Measurements from ENCODE around the gene BTBD10.

Gene BTBD10

DNA sequence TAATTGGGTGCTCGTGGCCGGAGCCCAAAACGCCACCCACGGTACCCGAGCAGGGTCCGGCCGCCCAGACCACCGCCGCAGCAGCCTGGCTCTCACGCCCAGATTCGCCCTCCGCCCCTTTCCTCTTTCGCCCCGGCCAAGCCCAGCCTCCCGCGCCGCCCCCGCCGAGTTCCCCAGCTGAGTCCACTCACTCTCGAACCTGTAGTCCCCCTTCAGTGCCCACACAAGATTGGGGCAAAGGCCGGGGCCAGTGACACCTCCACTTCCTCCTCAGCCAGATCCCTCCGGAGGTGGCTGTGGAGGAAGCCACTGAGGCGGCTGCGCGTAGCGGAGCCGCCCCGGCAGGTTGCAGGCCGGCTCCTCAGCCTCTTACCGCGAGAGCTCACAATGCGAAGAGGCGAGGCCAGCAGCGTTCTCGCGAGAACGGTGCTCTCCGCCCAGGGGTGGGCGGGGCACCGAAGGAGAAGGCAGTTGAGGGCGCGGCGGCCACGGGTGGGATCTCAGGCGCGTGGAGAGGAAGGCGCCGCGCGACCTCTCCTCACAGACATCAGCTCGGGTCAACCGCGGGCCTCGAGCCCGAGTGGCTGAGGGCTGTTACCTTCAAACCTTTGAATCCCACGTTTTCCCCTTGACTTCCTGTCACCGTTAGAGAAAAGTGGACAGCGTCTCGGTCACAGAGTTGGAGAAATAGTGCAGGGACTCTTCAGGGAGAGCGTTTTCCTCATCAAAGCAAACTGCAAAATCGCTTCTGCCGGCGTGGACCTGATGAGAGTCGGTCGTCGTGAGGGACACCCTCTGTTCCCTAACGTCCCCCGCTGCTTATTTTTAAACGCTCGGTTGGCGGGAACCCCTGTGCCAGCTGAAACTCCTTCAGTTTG lies at the start of gene BTBD10:
TSS of gene BTBD10 (minus strand) at position 322 of the 878 bp plus-strand sequence. CDS start 18,098 bp downstream, outside the sequence.
- TF ChIP-seq, protein P1, sequence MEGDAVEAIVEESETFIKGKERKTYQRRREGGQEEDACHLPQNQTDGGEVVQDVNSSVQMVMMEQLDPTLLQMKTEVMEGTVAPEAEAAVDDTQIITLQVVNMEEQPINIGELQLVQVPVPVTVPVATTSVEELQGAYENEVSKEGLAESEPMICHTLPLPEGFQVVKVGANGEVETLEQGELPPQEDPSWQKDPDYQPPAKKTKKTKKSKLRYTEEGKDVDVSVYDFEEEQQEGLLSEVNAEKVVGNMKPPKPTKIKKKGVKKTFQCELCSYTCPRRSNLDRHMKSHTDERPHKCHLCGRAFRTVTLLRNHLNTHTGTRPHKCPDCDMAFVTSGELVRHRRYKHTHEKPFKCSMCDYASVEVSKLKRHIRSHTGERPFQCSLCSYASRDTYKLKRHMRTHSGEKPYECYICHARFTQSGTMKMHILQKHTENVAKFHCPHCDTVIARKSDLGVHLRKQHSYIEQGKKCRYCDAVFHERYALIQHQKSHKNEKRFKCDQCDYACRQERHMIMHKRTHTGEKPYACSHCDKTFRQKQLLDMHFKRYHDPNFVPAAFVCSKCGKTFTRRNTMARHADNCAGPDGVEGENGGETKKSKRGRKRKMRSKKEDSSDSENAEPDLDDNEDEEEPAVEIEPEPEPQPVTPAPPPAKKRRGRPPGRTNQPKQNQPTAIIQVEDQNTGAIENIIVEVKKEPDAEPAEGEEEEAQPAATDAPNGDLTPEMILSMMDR (IDR thresholded peaks at IDR 0.05; ENCODE audit: low read depth, low read length): no peak
- peak within 1 kb of the TSS; percentile 87 to 92 for H3K4me3 ChIP-seq (replicated peaks in 1 of 2; ENCODE audit: low read depth in 2 of 2, low read length in 2 of 2)
- peak; percentile 95 for DNase-seq (ENCODE audit: low read depth in 2 of 2)

GRCh38 chr11:13503393-13503792 lies 40.4 kb upstream of the BTBD10 start:
- TF ChIP-seq, protein P1 (IDR thresholded peaks at IDR 0.05; ENCODE audit: low read depth, low read length): no peak
- no peak overlapping the region for H3K4me3 ChIP-seq (replicated peaks in 1 of 2; ENCODE audit: low read depth in 2 of 2, low read length in 2 of 2)
- DNase-seq (ENCODE audit: low read depth in 2 of 2): no peak

DNA sequence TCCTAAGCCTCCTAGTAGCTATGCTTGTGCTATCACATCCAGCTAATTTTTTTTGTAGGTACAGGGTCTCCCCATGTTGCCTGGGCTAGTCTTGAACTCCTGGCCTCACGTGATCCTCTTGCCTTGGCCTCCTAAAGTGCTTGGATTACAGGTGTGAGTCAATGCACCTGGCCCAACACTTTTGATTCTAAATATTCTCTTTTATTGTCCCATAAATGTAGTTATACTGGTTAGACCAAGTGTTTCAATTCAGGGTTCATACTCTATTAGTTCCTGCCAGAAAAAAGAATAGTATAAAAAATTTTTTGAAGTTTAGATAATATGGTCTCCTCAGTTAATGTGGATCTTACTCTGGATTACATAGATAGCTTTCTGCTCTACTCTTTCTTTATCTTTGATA lies 39.5 kb upstream of the BTBD10 start:
- H3K4me3 ChIP-seq (replicated peaks in 1 of 2; ENCODE audit: low read depth in 2 of 2, low read length in 2 of 2): no peak overlapping the region
- no peak for DNase-seq (ENCODE audit: low read depth in 2 of 2)
- TF ChIP-seq, protein P1 (IDR thresholded peaks at IDR 0.05; ENCODE audit: low read depth, low read length): no peak

DNA sequence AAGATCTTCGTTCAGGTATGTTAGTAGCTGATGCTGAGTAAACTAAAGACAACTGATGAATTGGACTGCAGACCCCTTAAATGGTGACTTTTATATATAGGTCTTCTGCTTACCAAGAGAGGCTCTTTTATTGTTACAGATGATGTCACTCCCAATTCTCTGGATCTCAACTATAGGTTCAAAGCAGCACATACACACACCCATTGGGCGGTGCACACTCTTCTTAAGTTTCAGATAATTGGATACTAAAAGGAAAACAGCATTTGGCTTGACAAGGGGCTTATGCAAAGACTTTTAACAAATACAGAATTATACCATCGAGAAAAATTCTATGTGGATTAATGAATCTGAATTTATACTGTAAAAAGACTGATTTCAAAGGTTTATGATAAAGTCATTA lies 32.9 kb upstream of the BTBD10 start, which contains the start of gene PTH:
TSS of gene PTH (minus strand) at position 69 of the 400 bp plus-strand sequence. CDS start 3,142 bp downstream, outside the sequence.
- no peak within 1 kb of the TSS for H3K4me3 ChIP-seq (replicated peaks in 1 of 2; ENCODE audit: low read depth in 2 of 2, low read length in 2 of 2)
- TF ChIP-seq, protein P1 (IDR thresholded peaks at IDR 0.05; ENCODE audit: low read depth, low read length): no peak
- no peak for DNase-seq (ENCODE audit: low read depth in 2 of 2)

DNA sequence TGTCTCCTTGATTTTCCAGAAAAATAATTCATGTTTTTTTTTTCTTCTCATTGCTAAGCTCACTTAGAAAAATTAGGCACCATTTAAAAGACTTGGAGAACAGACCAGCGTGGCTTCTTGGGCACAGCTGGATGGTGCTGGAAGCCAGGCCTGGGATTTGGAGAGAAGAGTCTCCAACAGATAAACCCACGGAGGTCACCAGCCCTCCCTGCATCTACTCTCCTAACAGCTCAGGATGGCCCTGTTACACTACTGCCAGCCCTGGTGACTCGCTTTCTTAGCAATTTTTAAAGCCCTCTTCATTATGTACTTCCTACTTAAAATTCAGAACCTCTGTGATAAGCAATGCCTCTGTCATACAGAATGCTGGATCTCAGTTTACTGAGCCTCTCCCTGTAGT lies 31.0 kb upstream of the BTBD10 start:
- no peak overlapping the region for H3K4me3 ChIP-seq (replicated peaks in 1 of 2; ENCODE audit: low read depth in 2 of 2, low read length in 2 of 2)
- TF ChIP-seq, protein P1 (IDR thresholded peaks at IDR 0.05; ENCODE audit: low read depth, low read length): no peak
- no peak for DNase-seq (ENCODE audit: low read depth in 2 of 2)

- no peak overlapping the region for H3K4me3 ChIP-seq (replicated peaks in 1 of 2; ENCODE audit: low read depth in 2 of 2, low read length in 2 of 2)
- TF ChIP-seq, protein P1 (IDR thresholded peaks at IDR 0.05; ENCODE audit: low read depth, low read length): peak; percentile 35
- peak; percentile 8 to 27 for DNase-seq (ENCODE audit: low read depth in 2 of 2)
Observed at GRCh38 chr11:13487661-13488030, 24.6 kb upstream of the BTBD10 start.
